Endothelial cell of umbilical vein (primary cell): ENCODE data around the gene TPRG1L.

Experiments
- POLR2A ChIP-seq: IDR thresholded peaks from 2 replicates; pipeline ENCODE4 v1.6.1; 2012; ENCODE audit warnings: low read depth, mild to moderate bottlenecking, control low read depth, low read length
- TF ChIP-seq, protein P1 (sequence below), 2 donors: IDR thresholded peaks; 1 replicate in 1 of 2; 2 replicates in 1 of 2; pipeline ENCODE4 v1.5.1; 2011; ENCODE audit warnings: low read length in 2 of 2, mild to moderate bottlenecking in 2 of 2, moderate library complexity in 2 of 2, control low read depth in 1 of 2, inconsistent platforms in 1 of 2, low read depth in 1 of 2; ENCODE audit not compliant: insufficient read depth in 1 of 2; ENCODE audit errors: extremely low read depth in 1 of 2

DNA sequence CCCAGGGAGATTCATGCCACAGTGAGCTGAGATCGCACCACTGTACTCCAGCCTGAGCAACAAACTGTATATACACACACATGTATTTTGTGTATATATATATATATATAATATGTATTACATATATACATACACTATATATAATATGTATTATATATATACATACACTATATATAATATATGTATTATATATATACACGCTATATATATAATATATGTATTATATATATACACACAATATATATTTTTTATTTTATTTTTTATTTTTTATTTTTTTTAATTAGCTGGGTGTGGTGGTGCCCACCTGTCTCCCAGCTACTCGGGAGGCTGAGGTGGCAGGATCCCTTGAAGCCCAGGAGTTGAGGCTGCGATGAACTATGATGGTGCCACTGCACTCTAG, 36.8 kb downstream of the TPRG1L start:
- TF ChIP-seq, protein P1, sequence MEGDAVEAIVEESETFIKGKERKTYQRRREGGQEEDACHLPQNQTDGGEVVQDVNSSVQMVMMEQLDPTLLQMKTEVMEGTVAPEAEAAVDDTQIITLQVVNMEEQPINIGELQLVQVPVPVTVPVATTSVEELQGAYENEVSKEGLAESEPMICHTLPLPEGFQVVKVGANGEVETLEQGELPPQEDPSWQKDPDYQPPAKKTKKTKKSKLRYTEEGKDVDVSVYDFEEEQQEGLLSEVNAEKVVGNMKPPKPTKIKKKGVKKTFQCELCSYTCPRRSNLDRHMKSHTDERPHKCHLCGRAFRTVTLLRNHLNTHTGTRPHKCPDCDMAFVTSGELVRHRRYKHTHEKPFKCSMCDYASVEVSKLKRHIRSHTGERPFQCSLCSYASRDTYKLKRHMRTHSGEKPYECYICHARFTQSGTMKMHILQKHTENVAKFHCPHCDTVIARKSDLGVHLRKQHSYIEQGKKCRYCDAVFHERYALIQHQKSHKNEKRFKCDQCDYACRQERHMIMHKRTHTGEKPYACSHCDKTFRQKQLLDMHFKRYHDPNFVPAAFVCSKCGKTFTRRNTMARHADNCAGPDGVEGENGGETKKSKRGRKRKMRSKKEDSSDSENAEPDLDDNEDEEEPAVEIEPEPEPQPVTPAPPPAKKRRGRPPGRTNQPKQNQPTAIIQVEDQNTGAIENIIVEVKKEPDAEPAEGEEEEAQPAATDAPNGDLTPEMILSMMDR (IDR thresholded peaks at IDR 0.05; ENCODE audit: extremely low read depth in 1 of 2, insufficient read depth in 1 of 2, low read depth in 1 of 2, low read length in 2 of 2) = no peak
- no peak for TF ChIP-seq POLR2A
